ENCODE results near the gene ARHGAP15.

The ARHGAP15 gene

DNA sequence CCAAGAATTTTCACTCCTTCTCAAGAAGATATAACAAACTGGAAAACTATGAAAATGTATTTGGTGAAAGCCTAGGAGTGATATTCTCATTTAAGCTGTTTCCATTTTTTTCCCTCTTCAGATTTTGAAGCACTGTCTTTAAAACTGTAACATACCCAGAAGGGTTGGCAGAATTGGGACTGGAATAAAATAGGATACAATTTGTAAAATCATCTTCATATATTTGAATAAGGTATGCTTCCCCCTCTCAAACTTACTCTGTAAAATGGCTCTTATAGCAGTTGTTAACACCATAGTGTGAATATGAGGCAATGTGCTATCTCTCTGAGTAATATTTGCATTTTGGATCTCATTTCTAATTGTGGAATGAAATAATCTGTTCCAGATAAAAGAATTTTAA lies 676.4 kb downstream of the ARHGAP15 start:
- TF ChIP-seq, protein P1, sequence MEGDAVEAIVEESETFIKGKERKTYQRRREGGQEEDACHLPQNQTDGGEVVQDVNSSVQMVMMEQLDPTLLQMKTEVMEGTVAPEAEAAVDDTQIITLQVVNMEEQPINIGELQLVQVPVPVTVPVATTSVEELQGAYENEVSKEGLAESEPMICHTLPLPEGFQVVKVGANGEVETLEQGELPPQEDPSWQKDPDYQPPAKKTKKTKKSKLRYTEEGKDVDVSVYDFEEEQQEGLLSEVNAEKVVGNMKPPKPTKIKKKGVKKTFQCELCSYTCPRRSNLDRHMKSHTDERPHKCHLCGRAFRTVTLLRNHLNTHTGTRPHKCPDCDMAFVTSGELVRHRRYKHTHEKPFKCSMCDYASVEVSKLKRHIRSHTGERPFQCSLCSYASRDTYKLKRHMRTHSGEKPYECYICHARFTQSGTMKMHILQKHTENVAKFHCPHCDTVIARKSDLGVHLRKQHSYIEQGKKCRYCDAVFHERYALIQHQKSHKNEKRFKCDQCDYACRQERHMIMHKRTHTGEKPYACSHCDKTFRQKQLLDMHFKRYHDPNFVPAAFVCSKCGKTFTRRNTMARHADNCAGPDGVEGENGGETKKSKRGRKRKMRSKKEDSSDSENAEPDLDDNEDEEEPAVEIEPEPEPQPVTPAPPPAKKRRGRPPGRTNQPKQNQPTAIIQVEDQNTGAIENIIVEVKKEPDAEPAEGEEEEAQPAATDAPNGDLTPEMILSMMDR (conservative IDR thresholded peaks at IDR 0.05): no peak
- H3K27ac ChIP-seq: no peak overlapping the region

DNA sequence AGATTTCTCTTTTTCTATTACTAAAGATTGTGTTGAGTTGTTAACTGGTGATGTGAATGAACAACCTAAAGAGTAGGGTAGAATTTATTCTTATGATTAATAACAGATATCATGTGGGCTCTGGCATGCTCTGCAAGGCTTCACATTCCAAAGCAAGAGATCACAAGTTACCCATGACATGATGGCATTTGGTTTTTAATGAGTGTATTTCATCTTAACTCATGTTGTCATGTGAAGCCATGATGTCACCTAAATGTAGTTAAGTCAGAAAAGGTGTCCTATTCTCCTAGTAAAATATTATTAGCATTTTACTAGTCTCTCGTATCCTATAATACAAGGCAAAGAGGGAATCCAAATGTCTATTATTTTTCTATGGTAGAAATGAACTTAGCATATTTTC lies 678.0 kb downstream of the ARHGAP15 start:
- TF ChIP-seq, protein P1 (conservative IDR thresholded peaks at IDR 0.05): no peak
- no peak overlapping the region for H3K27ac ChIP-seq

DNA sequence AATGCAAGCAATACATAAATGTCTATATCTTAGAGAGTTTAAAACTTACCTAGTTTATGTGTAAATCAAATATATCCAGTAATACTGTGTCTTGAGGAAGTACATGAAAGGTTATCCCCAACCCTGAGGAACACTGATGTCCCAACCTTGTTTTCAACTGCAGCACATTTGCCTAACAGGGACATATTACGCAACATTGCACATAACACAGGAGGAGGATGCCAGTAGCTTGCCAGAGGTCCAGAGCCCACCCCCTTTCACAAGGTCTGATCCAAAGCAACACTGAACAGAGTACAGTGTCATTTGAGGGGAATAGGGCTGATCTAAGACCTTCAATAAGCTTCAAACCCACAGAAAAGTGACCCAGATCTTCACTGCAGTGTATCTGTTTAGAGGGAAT lies 678.5 kb downstream of the ARHGAP15 start:
- no peak overlapping the region for H3K27ac ChIP-seq
- TF ChIP-seq, protein P1 (conservative IDR thresholded peaks at IDR 0.05): no peak

DNA sequence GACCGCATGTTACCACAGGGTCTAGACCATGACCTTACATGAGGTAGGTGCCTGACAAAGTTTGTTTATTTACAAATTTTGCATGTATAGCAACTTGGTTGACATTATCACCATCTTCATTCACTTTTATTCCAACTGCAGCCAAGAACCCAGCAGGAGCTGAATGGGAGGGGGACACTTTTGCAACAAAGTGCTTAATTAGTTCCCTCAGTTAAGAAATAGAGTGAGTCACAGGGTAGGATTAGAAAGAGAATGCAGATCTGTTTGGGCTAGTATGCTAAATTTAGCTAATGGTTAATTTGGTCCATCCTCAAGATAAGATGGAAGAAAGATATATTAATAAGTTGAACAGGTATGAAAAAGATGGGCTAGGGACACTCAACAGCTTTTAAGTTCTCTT lies 678.9 kb downstream of the ARHGAP15 start:
- TF ChIP-seq, protein P1 (conservative IDR thresholded peaks at IDR 0.05): no peak
- no peak overlapping the region for H3K27ac ChIP-seq

DNA sequence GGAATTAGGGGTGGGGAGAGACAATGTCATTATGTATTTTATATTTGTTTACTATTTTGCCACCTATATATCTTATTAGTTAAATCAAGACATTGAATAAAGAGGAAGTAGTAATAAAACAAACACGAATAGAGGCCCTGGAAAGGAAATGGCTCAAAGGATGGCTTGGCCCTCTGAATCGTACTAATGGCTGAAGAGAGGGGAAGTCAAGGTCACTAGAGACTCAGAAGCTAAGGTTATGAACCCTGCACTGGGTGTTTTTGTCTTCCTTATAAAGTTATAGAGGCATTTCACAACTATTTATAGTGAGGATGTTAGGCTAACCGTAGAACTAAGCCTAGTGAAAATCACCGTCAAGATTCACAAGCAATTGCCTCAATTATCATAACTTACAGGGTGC lies 685.9 kb downstream of the ARHGAP15 start:
- H3K27ac ChIP-seq: no peak overlapping the region
- TF ChIP-seq, protein P1 (conservative IDR thresholded peaks at IDR 0.05): no peak

DNA sequence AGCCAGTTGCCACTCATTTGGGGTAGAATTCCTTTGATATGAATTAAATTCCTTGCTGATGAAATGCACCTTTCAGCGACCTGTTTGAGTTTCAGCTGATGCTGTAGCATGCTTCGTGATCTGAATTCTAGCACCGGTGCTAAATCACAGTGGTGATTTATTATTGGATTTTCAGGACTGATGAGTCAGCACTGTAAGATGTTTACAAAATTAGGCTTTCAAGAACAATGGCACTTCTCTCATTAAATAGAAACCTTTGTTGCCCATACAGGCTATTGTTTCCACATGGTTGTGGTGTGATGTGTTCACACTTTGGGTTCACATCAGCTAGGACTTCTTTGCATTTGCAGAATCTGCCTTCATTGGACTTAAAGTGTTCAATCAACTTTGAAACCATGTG lies 687.7 kb downstream of the ARHGAP15 start:
- TF ChIP-seq, protein P1 (conservative IDR thresholded peaks at IDR 0.05): no peak
- no peak overlapping the region for H3K27ac ChIP-seq
